Astrocyte of the cerebellum (primary cell): ENCODE data around the gene GSS.

Source experiments
- DNase-seq: peaks from one replicate; pipeline ENCODE4 v3.0.0-alpha.2; 2011; ENCODE audit warnings: low read depth
- H3K4me3 ChIP-seq: 2 replicates; pipeline ENCODE4 v1.5.1; 2011; ENCODE audit warnings: mild to moderate bottlenecking, low read depth, low read length, moderate library complexity
- CTCF ChIP-seq: IDR thresholded peaks from 2 replicates; pipeline ENCODE4 v1.5.1; 2012; ENCODE audit warnings: low read length, low read depth, moderate library complexity, mild to moderate bottlenecking; ENCODE audit errors: missing control alignments
- in situ Hi-C: cut with HindIII; loops from 2 replicates; pipeline ENCODE4 v1.10.0; 2017; ENCODE audit warnings: low sequenced_read_pairs

GSS gene

DNA sequence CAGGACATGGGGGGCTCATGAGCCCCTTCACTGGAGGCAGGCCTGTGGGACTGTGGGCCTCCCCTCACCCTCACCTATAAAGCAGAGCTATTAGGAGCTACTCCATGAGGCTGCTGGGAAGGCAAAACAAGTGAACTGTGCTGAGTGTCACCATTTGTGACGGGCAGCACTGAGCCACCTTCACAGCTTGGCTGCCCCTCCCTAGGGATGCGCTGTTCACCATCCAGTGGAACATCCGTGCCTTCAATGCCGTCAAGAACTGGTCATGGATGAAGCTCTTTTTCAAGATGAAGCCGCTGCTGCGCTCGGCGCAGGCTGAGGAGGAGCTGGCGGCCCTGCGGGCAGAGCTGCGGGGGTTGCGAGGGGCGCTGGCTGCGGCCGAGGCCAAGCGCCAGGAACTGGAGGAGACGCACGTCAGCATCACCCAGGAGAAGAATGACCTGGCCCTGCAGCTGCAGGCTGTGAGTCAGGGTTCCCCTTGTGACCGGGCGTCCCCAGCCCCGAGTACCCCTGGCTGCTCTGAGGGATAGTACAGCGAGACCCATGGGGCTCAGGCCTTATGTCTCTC is 38.4 kb upstream of the GSS start:
- in situ Hi-C loops: no loop called here
- H3K4me3 ChIP-seq: no peak overlapping the region
- no peak for TF ChIP-seq CTCF
- DNase-seq: no peak

GRCh38 chr20:34992751-34993417 is 37.3 kb upstream of the GSS start:
- TF ChIP-seq CTCF: no peak
- DNase-seq: no peak
- H3K4me3 ChIP-seq: no peak overlapping the region
- in situ Hi-C loops: no loop called here

- in situ Hi-C loops: no loop called here
- no peak for DNase-seq
Measured at GRCh38 chr20:34990661-34991214, 35.1 kb upstream of the GSS start.

DNA sequence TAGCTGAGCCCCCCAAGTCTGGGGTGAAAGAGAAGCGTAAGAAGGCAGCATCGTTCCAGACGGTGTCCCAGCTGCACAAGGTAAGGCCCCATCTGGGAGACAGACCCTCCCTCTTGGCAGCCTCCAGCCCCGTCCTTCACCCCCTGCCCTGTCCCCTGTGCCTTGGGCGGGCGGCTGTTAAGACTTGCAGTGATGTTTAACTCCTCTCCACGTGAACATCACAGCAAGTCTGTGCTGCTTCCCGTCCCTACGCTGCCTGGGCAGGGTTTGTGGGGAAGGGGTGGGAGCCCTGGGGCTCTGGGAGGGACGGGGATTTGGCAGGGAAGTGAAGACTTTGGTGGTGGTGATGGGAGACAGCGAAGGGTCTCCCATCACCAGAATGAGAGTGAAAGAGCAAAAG is 34.6 kb upstream of the GSS start:
- no peak for DNase-seq
- in situ Hi-C loops: no loop called here
- H3K4me3 ChIP-seq: no peak overlapping the region
- TF ChIP-seq CTCF: no peak

More at GRCh38 chr20:34990661-34991214, 35.1 kb upstream of the GSS start:
- H3K4me3 ChIP-seq: no peak overlapping the region
- TF ChIP-seq CTCF: no peak

DNA sequence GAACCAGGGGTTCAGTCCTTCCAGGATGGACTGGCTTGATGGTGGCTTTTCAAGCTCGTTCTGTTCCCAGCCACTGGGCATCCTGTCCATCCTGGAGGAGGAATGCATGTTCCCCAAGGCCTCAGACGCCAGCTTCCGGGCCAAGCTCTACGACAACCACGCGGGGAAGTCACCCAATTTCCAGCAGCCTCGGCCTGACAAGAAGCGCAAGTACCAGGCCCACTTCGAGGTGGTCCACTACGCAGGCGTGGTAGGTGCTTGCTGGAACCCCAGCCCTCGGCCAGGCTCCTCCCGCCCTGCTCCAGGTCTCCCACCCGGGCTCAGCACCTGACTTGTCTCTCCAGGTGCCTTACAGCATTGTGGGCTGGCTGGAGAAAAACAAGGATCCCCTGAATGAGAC is 34.1 kb upstream of the GSS start:
- no peak for TF ChIP-seq CTCF
- in situ Hi-C loops: no loop called here
- H3K4me3 ChIP-seq: no peak overlapping the region
- no peak for DNase-seq

- in situ Hi-C loops: no loop called here
- no peak for TF ChIP-seq CTCF
- DNase-seq: no peak
- H3K4me3 ChIP-seq: no peak overlapping the region
Measured at GRCh38 chr20:34989118-34989517, 33.5 kb upstream of the GSS start.
